Spleen (tissue), 11 donors: ENCODE measurements around the gene NAT8L. TPM values are rescaled to one million over a fixed set of nuclear protein-coding genes. Genes with fewer than 3 reads are reported as not detected.
A peak's percentile ranks its signal among the peaks of the same experiment; 100 is the strongest.

Experiments
- DNase-seq: peaks from one replicate; pipeline ENCODE4 v3.0.0-alpha.2; 2020
- H3K27ac ChIP-seq, 8 donors: fragments of 200-600 bp; sonication (generic) in 7 of 8; 1 replicate in 4 of 8; 2 replicates in 4 of 8; pipeline versions ENCODE4 v1.5.0 to v1.8.0; 2016 to 2021; ENCODE audit warnings: inconsistent platforms in 4 of 8, mild to moderate bottlenecking in 4 of 8, moderate library complexity in 1 of 8
- H3K27me3 ChIP-seq, 7 donors: fragments of 200-600 bp; sonication (generic) in 6 of 7; replicated peaks in 1 of 7; 1 replicate in 4 of 7; 2 replicates in 3 of 7; pipeline versions ENCODE4 v1.5.0 to v1.8.0; 2016 to 2021; ENCODE audit warnings: inconsistent platforms in 3 of 7, mild to moderate bottlenecking in 1 of 7
- H3K36me3 ChIP-seq, 6 donors: fragments of 200-600 bp; sonication (generic) in 5 of 6; 1 replicate in 4 of 6; 2 replicates in 2 of 6; pipeline versions ENCODE4 v1.5.0 to v1.8.0; 2016 to 2021; ENCODE audit warnings: inconsistent platforms in 2 of 6
- H3K4me1 ChIP-seq, 6 donors: fragments of 200-600 bp; sonication (generic) in 5 of 6; 1 replicate in 3 of 6; 2 replicates in 3 of 6; pipeline versions ENCODE4 v1.5.0 to v1.8.0; 2016 to 2021; ENCODE audit warnings: inconsistent platforms in 3 of 6
- H3K4me3 ChIP-seq, 8 donors: fragments of 200-600 bp; sonication (generic) in 7 of 8; 1 replicate in 4 of 8; 2 replicates in 4 of 8; pipeline versions ENCODE4 v1.5.0 to v1.8.0; 2016 to 2021; ENCODE audit warnings: inconsistent platforms in 4 of 8, mild to moderate bottlenecking in 4 of 8, moderate library complexity in 2 of 8
- H3K9me3 ChIP-seq, 8 donors: fragments of 200-600 bp; sonication (generic) in 7 of 8; 1 replicate in 4 of 8; 2 replicates in 4 of 8; pipeline versions ENCODE4 v1.5.0 to v1.8.0; 2016 to 2021; ENCODE audit warnings: inconsistent platforms in 4 of 8
- POLR2A ChIP-seq, 3 donors: fragments of 450-650 bp; IDR thresholded peaks; one replicate each; pipeline ENCODE4 v1.5.1; 2017; ENCODE audit warnings: antibody characterized with exemption in 3 of 3, mild to moderate bottlenecking in 1 of 3
- POLR2AphosphoS5 ChIP-seq, 3 donors: sonication (generic); formaldehyde crosslinking; IDR thresholded peaks; one replicate each; pipeline ENCODE4 v1.5.1; 2017; ENCODE audit warnings: antibody characterized with exemption in 3 of 3
- WGBS, 5 donors: extraction: QIAGEN DNeasy Blood & Tissue Kit in 3 of 5; methylation state at CpG; one replicate each; pipeline versions ENCODE4 v1.1.5 to v1.1.7; 2013 to 2018; 5-methylcytosine and 5-hydroxymethylcytosine counted together
- intact Hi-C: fragments of 100-400 bp; cut with DNase I; formaldehyde crosslinking; loops from one replicate; pipeline ENCODE4 v1.15.0; 2023; ENCODE audit warnings: low total_unique reads
- polyA plus RNA-seq, 3 donors: library from polyadenylated mRNA; stranded (reverse); fragments of 200-250 nt; gene quantifications; one replicate each; pipeline ENCODE4 v1.2.1, GENCODE V29; 2013
- total RNA-seq, 7 donors: library from RNA; depleted of rRNA in 3 of 7; stranded (reverse); fragments of >200 nt in 3 of 7; fragmentation: NEBNext Ultra II Directional in 4 of 7; extraction: Animal tissue kit (Norgen Biotek cat#: 25700) in 4 of 7; gene quantifications; one replicate each; pipeline versions ENCODE4 v1.1.0 to v1.2.1, GENCODE V29; 2016 to 2021
- TF ChIP-seq, protein P1 (sequence below), 11 experiments: fragments of 200-600 bp in 7 of 11; fragments of 450-650 bp in 4 of 11; sonication (generic) in 4 of 11; IDR thresholded peaks in 8 of 11; conservative IDR thresholded peaks in 3 of 11; 1 replicate in 7 of 11; 2 replicates in 4 of 11; pipeline versions ENCODE4 v1.4.0 to v1.8.0; 2016 to 2021; ENCODE audit warnings: antibody characterized with exemption in 11 of 11, inconsistent platforms in 4 of 11, mild to moderate bottlenecking in 1 of 11
- donor health status: healthy with polysubstance abuse.
- donor health status: DM: no; HTN: no; CAD: no; lungs with moderate emphysema.
- donor health status: DM: no; HTN: no; CAD: no.
- donor health status: Bipolar disorder and iron deficiency.
- donor health status: healthy.
- donor health status: DM: no; HTN: no; CAD: no.
- donor health status: DM: yes; HTN: yes; CAD: no.

NAT8L gene
- total and polyA plus RNA-seq, 10 donors = 0.13 to 3.1 (median 0.72) TPM

DNA sequence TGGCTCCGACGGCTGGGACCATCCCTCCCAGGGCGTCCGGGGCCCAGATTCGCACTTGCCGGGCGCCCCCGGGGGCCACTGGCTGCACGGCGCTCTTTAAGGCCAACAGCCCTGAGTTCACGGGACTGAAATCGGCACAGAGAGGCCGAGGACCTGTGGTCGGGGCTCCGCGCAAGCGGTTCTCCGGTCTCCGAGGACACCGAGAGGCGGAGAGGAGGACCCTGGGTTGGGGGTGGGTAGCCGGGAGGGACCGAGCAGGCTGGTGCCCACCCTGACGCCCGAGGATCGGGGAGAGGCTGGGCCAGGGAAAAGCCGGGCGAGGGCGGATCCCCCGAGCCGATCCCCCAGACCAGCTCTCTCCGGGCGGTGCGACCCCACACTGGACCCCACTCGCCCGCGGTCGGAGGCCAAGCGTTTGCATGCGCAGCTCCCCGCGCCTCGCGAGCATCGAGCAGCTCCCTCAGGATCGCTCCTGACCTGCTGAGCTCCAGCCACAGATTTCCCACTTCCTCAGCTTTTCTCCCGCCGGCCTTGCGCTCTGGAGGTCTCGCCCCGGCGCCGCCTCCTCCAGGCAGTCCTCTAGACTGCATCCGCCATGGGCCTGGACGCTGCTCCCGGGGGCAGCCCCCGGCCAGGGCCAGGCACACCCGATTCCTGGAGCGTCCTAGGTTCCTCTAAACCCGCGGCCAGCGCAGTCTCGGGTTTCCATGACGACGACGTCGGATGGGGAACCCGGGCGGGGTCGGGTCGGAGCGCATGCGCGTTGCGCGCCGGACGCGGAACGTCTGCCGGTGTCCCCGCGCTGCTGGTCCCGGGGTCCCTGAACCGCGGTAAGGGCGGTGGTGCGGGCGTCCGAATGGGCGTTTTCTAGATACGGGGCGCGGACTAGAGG is 17.6 kb upstream of the NAT8L start:
- peak; percentile 96 for DNase-seq
- Histone ChIP-seq H3K9me3 (peaks cover 0 to 5% (median 0%) of the 10 kb centered on the region in 8 donors), H3K4me3 (peak overlapping the region; percentile 39 to 94 (median 86)), H3K27me3 (peaks cover 0 to 72% (median 26%) of the 10 kb centered on the region in 7 donors), H3K4me1 (peaks cover 9 to 34% (median 25%) of the 10 kb centered on the region in 6 donors), H3K27ac (peak overlapping the region in 4 of 8 donors; percentile 25 to 78 (median 64)), H3K36me3 (peaks cover 0 to 4% (median 0%) of the 10 kb centered on the region in 6 donors)
- intact Hi-C loops = no loop called here
- TF ChIP-seq POLR2A (IDR thresholded peaks at IDR 0.05) (no peak), POLR2AphosphoS5 (IDR thresholded peaks at IDR 0.05) (peak; percentile 78 to 84 (median 80))
- TF ChIP-seq, protein P1, sequence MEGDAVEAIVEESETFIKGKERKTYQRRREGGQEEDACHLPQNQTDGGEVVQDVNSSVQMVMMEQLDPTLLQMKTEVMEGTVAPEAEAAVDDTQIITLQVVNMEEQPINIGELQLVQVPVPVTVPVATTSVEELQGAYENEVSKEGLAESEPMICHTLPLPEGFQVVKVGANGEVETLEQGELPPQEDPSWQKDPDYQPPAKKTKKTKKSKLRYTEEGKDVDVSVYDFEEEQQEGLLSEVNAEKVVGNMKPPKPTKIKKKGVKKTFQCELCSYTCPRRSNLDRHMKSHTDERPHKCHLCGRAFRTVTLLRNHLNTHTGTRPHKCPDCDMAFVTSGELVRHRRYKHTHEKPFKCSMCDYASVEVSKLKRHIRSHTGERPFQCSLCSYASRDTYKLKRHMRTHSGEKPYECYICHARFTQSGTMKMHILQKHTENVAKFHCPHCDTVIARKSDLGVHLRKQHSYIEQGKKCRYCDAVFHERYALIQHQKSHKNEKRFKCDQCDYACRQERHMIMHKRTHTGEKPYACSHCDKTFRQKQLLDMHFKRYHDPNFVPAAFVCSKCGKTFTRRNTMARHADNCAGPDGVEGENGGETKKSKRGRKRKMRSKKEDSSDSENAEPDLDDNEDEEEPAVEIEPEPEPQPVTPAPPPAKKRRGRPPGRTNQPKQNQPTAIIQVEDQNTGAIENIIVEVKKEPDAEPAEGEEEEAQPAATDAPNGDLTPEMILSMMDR (IDR thresholded peaks at IDR 0.05 in 8 of 11, conservative IDR thresholded peaks at IDR 0.05 in 3 of 11) = peak in 1 of 11 experiments; percentile 8
- 0 to 1% (median 1%) methylated on average over 62 to 94 of the region's 94 CpGs for WGBS, 5 donors

DNA sequence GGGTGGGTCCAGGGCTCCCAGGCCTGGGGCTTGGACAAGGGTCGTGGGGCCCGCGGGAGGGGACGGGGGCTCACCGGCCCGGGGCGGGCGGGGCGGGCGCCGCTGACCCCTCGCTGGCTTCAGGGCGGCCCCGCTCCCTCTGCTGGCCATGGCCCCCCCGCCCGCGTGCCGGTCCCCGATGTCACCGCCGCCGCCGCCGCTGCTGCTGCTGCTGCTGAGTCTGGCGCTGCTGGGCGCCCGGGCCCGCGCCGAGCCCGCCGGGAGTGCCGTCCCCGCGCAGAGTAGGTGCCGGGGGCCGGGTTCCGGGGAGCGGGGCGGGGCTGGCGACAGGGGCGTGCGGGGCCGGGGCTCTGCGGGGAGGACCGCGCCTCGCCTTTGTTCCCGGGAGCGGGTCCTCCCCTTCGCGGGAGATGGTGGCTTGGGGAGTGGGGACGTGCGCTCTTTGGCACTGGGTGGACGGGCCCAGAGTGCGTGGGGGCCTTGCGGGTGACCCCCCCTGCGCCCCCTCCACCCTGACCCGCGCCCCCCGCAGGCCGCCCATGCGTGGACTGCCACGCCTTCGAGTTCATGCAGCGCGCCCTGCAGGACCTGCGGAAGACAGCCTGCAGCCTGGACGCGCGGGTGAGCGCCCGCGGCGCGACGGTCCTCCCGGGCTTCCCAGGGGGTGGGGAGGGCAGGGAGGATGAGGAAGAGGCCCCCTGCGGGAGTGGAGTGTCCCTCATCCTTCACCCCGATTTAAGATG is 16.8 kb upstream of the NAT8L start:
- H3K4me1 ChIP-seq = peaks cover 9 to 38% (median 25%) of the 10 kb centered on the region in 6 donors
- peaks cover 0 to 4% (median 0%) of the 10 kb centered on the region in 6 donors for H3K36me3 ChIP-seq
- 2 to 5% (median 2%) methylated on average over 9 to 80 of the region's 80 CpGs for WGBS, 5 donors
- H3K4me3 ChIP-seq = peak overlapping the region; percentile 39 to 94 (median 86)
- peak overlapping the region in 4 of 8 donors; percentile 25 to 78 (median 64) for H3K27ac ChIP-seq
- intact Hi-C loops = no loop called here
- DNase-seq = peak; percentile 87
- H3K9me3 ChIP-seq = peaks cover 0 to 5% (median 0%) of the 10 kb centered on the region in 8 donors
- TF ChIP-seq, protein P1 (IDR thresholded peaks at IDR 0.05 in 8 of 11, conservative IDR thresholded peaks at IDR 0.05 in 3 of 11) = no peak
- no peak for TF ChIP-seq POLR2AphosphoS5 (IDR thresholded peaks at IDR 0.05)
- H3K27me3 ChIP-seq = peaks cover 0 to 74% (median 35%) of the 10 kb centered on the region in 7 donors

DNA sequence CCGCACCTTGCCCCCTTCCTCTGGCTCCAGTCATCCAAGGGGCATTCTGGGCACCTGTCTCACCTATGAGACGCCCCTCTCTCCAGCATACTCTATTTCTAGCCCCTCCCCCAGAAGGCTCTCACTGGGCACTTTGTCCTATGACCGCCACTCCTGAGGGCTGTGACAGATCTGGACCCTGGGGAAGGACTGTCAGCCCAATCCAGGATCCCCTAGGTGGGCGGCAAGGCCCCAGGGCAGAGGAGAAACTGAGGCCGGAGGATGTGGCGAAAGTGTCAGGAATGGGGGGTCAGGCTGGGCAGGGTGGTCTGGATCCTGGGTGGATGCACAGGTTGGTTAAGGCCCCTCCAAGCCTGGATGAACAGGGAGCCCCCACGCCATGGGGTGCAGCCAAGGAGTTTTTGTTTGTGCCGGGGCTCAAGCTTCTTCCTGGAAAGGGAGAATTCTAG is 16.2 kb upstream of the NAT8L start:
- Histone ChIP-seq H3K4me1 (peaks cover 9 to 38% (median 25%) of the 10 kb centered on the region in 6 donors), H3K36me3 (peaks cover 0 to 4% (median 0%) of the 10 kb centered on the region in 6 donors), H3K27ac (no peak overlapping the region), H3K27me3 (peaks cover 0 to 80% (median 41%) of the 10 kb centered on the region in 7 donors), H3K9me3 (peaks cover 0 to 5% (median 0%) of the 10 kb centered on the region in 8 donors), H3K4me3 (peak overlapping the region in 7 of 8 donors; percentile 80 to 94 (median 89))
- WGBS, 5 donors = 87 to 91% (median 88%) methylated on average over 8 of the region's 8 CpGs
- intact Hi-C loops = no loop called here
- DNase-seq = no peak
- TF ChIP-seq POLR2A (IDR thresholded peaks at IDR 0.05) = no peak
- TF ChIP-seq, protein P1 (IDR thresholded peaks at IDR 0.05 in 8 of 11, conservative IDR thresholded peaks at IDR 0.05 in 3 of 11) = no peak
- no peak for TF ChIP-seq POLR2AphosphoS5 (IDR thresholded peaks at IDR 0.05)
